ENCODE data around the gene PRKCH. TPM values are rescaled to one million over a fixed set of nuclear protein-coding genes. Genes with fewer than 3 reads are reported as not detected.

Gene PRKCH
- total RNA-seq, 1 experiment from 2014 or later, result 2.7 TPM

DNA sequence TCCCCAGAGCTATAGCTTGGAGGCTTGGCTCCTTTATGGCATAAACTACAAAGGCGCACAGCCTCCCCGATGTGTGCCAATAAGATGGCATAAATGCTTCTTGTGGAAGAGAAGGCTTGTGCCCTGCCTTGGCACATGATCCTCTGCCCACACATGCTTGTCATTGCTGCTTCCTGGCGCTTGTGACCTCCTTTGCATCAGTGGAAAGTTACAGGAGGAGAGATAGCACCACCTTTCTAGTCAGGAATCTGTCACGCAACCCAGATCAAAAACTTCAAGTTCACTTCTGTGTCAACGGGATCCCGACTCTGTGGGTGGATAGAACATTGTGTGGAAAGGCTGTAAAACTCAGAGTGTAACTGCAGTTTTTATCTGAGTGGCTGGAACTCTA, 190.2 kb downstream of the PRKCH start:
- BruUV-seq (replicated peaks), result no TSS peak
- ChIA-PET CTCF (interaction anchor here (0.6 kb wide), 1 partner anchor 13 kb away, joined by 6 read pairs; no protein-coding TSS in a partner anchor), POLR2A (no interaction called here)
- Histone ChIP-seq H3K27ac (ENCODE audit: low read length) (no peak overlapping the region), H3K4me3 (ENCODE audit: low read depth in 2 of 2, low read length in 2 of 2) (no peak overlapping the region), H3K27me3 (ENCODE audit: control insufficient read depth, insufficient read depth, low read length) (no peaks in the 10 kb centered on the region), H3K36me3 (ENCODE audit: control insufficient read depth, insufficient read depth, low read length) (no peaks in the 10 kb centered on the region), H3K9me3 (ENCODE audit: control insufficient read depth, insufficient read depth, low read depth, low read length) (no peaks in the 10 kb centered on the region), H3K4me1 (ENCODE audit: control insufficient read depth, insufficient read depth, low read length) (no peaks in the 10 kb centered on the region)
- TF ChIP-seq TCF7L2 (IDR thresholded peaks at IDR 0.05; ENCODE audit: low read depth, low read length) (no peak), POLR2AphosphoS5 (IDR thresholded peaks at IDR 0.05; ENCODE audit: low read depth, low read length) (no peak), SIN3A (IDR thresholded peaks at IDR 0.05; ENCODE audit: borderline replicate concordance, insufficient read depth, low read depth, low read length) (no peak)
- TF ChIP-seq, protein P1, sequence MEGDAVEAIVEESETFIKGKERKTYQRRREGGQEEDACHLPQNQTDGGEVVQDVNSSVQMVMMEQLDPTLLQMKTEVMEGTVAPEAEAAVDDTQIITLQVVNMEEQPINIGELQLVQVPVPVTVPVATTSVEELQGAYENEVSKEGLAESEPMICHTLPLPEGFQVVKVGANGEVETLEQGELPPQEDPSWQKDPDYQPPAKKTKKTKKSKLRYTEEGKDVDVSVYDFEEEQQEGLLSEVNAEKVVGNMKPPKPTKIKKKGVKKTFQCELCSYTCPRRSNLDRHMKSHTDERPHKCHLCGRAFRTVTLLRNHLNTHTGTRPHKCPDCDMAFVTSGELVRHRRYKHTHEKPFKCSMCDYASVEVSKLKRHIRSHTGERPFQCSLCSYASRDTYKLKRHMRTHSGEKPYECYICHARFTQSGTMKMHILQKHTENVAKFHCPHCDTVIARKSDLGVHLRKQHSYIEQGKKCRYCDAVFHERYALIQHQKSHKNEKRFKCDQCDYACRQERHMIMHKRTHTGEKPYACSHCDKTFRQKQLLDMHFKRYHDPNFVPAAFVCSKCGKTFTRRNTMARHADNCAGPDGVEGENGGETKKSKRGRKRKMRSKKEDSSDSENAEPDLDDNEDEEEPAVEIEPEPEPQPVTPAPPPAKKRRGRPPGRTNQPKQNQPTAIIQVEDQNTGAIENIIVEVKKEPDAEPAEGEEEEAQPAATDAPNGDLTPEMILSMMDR (IDR thresholded peaks at IDR 0.05), result no peak
- TF ChIP-seq, protein P2, sequence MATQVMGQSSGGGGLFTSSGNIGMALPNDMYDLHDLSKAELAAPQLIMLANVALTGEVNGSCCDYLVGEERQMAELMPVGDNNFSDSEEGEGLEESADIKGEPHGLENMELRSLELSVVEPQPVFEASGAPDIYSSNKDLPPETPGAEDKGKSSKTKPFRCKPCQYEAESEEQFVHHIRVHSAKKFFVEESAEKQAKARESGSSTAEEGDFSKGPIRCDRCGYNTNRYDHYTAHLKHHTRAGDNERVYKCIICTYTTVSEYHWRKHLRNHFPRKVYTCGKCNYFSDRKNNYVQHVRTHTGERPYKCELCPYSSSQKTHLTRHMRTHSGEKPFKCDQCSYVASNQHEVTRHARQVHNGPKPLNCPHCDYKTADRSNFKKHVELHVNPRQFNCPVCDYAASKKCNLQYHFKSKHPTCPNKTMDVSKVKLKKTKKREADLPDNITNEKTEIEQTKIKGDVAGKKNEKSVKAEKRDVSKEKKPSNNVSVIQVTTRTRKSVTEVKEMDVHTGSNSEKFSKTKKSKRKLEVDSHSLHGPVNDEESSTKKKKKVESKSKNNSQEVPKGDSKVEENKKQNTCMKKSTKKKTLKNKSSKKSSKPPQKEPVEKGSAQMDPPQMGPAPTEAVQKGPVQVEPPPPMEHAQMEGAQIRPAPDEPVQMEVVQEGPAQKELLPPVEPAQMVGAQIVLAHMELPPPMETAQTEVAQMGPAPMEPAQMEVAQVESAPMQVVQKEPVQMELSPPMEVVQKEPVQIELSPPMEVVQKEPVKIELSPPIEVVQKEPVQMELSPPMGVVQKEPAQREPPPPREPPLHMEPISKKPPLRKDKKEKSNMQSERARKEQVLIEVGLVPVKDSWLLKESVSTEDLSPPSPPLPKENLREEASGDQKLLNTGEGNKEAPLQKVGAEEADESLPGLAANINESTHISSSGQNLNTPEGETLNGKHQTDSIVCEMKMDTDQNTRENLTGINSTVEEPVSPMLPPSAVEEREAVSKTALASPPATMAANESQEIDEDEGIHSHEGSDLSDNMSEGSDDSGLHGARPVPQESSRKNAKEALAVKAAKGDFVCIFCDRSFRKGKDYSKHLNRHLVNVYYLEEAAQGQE (IDR thresholded peaks at IDR 0.05; ENCODE audit: insufficient read depth in 1 of 2, low read depth in 2 of 2, low read length in 1 of 2), result no peak
- DNase-seq (ENCODE audit: low read depth, low spot score) (no peak), ATAC-seq (no peak)
- intact Hi-C loops (cut with micrococcal nuclease; ENCODE audit: unreplicated experiment) (no loop called here), in situ Hi-C loops (cut with HindIII; ENCODE audit: low pct_unique_long_range_greater_than_20kb, low sequenced_read_pairs) (no loop called here)

DNA sequence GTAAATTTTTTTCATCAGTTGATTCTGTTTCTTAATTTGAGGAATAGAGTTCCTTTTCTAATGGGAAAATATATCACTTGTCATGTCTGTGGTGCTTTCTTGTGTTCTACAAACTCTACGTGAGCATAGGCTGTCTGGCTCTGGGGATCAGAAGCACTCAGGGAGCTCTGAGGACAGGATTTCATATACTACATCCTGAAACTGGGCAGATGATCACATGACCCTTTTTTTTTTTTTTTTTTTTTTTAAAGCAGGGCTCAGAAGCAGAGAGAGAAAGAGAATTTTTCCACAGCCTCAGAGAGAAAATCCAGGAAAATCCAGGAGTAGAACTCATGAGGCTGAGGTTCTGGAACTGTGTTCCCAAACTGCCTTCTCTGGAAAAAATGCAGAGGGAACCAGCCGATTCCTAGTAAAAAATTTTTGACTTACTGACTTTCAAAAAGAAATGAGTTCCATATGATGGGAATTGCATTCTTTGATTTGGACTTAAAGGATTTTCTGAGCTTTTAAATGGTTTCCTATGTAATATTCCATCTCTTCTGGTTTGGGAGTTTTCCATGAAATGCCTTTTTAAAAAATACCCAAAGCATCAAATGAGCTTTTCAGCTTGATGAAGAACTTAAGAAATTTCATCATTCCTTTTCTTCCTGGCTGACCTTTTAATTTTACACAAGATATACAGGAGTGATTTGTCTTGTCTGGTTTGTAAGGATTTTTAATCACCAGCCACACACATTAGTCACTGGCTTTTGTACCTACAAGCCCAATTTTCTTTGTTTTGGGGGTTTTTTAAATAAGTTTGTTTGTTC, 190.9 kb downstream of the PRKCH start:
- H3K36me3 ChIP-seq (ENCODE audit: control insufficient read depth, insufficient read depth, low read length), result no peaks in the 10 kb centered on the region
- intact Hi-C loops (cut with micrococcal nuclease; ENCODE audit: unreplicated experiment), result no loop called here
- in situ Hi-C loops (cut with HindIII; ENCODE audit: low pct_unique_long_range_greater_than_20kb, low sequenced_read_pairs), result no loop called here
- no peak overlapping the region for H3K4me3 ChIP-seq (ENCODE audit: low read depth in 2 of 2, low read length in 2 of 2)
- DNase-seq (ENCODE audit: low read depth, low spot score), result no peak
- CTCF ChIA-PET, result interaction anchor here (0.6 kb wide), 1 partner anchor 14 kb away, joined by 6 read pairs; no protein-coding TSS in a partner anchor
- no peak overlapping the region for H3K27ac ChIP-seq (ENCODE audit: low read length)
- TF ChIP-seq, protein P2 (IDR thresholded peaks at IDR 0.05; ENCODE audit: insufficient read depth in 1 of 2, low read depth in 2 of 2, low read length in 1 of 2), result no peak
- no peak for TF ChIP-seq POLR2AphosphoS5 (IDR thresholded peaks at IDR 0.05; ENCODE audit: low read depth, low read length)
- TF ChIP-seq TCF7L2 (IDR thresholded peaks at IDR 0.05; ENCODE audit: low read depth, low read length), result no peak
- TF ChIP-seq, protein P1 (IDR thresholded peaks at IDR 0.05), result no peak
- no peak for TF ChIP-seq SIN3A (IDR thresholded peaks at IDR 0.05; ENCODE audit: borderline replicate concordance, insufficient read depth, low read depth, low read length)
- ATAC-seq, result no peak
- H3K9me3 ChIP-seq (ENCODE audit: control insufficient read depth, insufficient read depth, low read depth, low read length), result no peaks in the 10 kb centered on the region
- H3K27me3 ChIP-seq (ENCODE audit: control insufficient read depth, insufficient read depth, low read length), result no peaks in the 10 kb centered on the region
- H3K4me1 ChIP-seq (ENCODE audit: control insufficient read depth, insufficient read depth, low read length), result no peaks in the 10 kb centered on the region
- no TSS peak for BruUV-seq (replicated peaks)
- POLR2A ChIA-PET, result interaction anchor here (0.7 kb wide), 1 partner anchor 12 kb away, joined by 5 read pairs; no protein-coding TSS in a partner anchor

All from Panc1 (cell line).